KMS-11 (cell line): ENCODE data around the gene AQP9.

Source experiments
- H2AFZ ChIP-seq: fragments of 200-600 bp; sonication (generic); 2 replicates; pipeline ENCODE4 v1.6.1; 2016; ENCODE audit warnings: antibody characterized with exemption, mixed run types, low read depth
- H3K27ac ChIP-seq: fragments of 200-600 bp; sonication (generic); 2 replicates; pipeline ENCODE4 v1.6.1; 2016; ENCODE audit warnings: mild to moderate bottlenecking, mixed run types
- H3K27me3 ChIP-seq: fragments of 200-600 bp; sonication (generic); 2 replicates; pipeline ENCODE4 v1.6.1; 2017; ENCODE audit warnings: mild to moderate bottlenecking, low read depth, mixed run types, moderate library complexity; ENCODE audit not compliant: insufficient read depth
- H3K36me3 ChIP-seq: fragments of 200-600 bp; sonication (generic); 2 replicates; pipeline ENCODE4 v1.6.1; 2017; ENCODE audit warnings: mild to moderate bottlenecking, mixed run types; ENCODE audit not compliant: insufficient read depth
- H3K4me1 ChIP-seq: fragments of 200-600 bp; sonication (generic); 2 replicates; pipeline ENCODE4 v1.6.1; 2016; ENCODE audit warnings: mild to moderate bottlenecking, low read depth, mixed run types; ENCODE audit not compliant: poor library complexity, severe bottlenecking
- H3K4me2 ChIP-seq: fragments of 200-600 bp; sonication (generic); 2 replicates; pipeline ENCODE4 v1.7.0; 2016; ENCODE audit warnings: mild to moderate bottlenecking, mixed run types
- H3K4me3 ChIP-seq: fragments of 200-600 bp; sonication (generic); IDR thresholded peaks from 2 replicates; pipeline ENCODE4 v1.6.1; 2017; ENCODE audit warnings: low read depth, low read length, mixed read lengths; ENCODE audit not compliant: insufficient read depth
- H3K79me2 ChIP-seq: fragments of 200-600 bp; sonication (generic); 2 replicates; pipeline ENCODE4 v1.6.1; 2016; ENCODE audit warnings: low read depth, mixed run types; ENCODE audit not compliant: insufficient read depth
- H3K9ac ChIP-seq: fragments of 200-600 bp; sonication (generic); 2 replicates; pipeline ENCODE4 v1.6.1; 2016; ENCODE audit warnings: mild to moderate bottlenecking, mixed run types
- H4K20me1 ChIP-seq: fragments of 200-600 bp; sonication (generic); 2 replicates; pipeline ENCODE4 v1.6.1; 2016; ENCODE audit warnings: mild to moderate bottlenecking, mixed run types; ENCODE audit not compliant: insufficient read depth
- CTCF ChIP-seq: fragments of 200-600 bp; sonication (generic); conservative IDR thresholded peaks from 2 replicates; pipeline ENCODE4 v1.6.1; 2017; ENCODE audit warnings: low read depth, mild to moderate bottlenecking, antibody characterized with exemption, low read length, moderate library complexity, mixed read lengths

The AQP9 gene

GRCh38 chr15:58119016-58119415, 19.2 kb upstream of the AQP9 start:
- no peaks in the 10 kb centered on the region for H3K4me1 ChIP-seq
- H3K4me3 ChIP-seq = no peak overlapping the region
- no peak for TF ChIP-seq CTCF
- H2AFZ ChIP-seq = no peak overlapping the region
- no peaks in the 10 kb centered on the region for H3K79me2 ChIP-seq
- H3K27ac ChIP-seq = no peak overlapping the region
- H3K9ac ChIP-seq = no peak overlapping the region
- H4K20me1 ChIP-seq = no peaks in the 10 kb centered on the region
- H3K36me3 ChIP-seq = no peaks in the 10 kb centered on the region
- H3K27me3 ChIP-seq = no peaks in the 10 kb centered on the region
- H3K4me2 ChIP-seq = no peak overlapping the region

DNA sequence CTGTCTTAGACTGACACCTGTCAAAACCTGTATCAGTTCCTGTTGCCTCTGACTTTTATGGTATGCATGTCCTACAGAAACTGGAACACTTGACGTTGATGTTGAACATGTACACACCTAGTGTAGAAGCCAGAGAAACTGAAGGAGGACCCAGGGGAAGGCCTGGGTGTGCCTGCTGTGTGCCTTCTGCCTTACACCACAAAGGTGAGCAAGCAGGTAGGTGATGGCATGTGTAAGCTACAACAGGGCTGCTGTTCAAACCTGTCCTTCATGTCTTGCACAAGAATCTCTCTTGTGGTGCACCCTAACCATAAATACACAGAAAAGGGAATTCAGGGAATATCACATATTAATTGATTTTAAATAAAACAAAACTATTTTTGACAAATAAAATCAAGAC, 13.6 kb upstream of the AQP9 start:
- no peak overlapping the region for H3K4me3 ChIP-seq
- no peaks in the 10 kb centered on the region for H4K20me1 ChIP-seq
- TF ChIP-seq CTCF = no peak
- no peak overlapping the region for H2AFZ ChIP-seq
- H3K27me3 ChIP-seq = no peaks in the 10 kb centered on the region
- no peak overlapping the region for H3K27ac ChIP-seq
- no peak overlapping the region for H3K9ac ChIP-seq
- no peak overlapping the region for H3K4me2 ChIP-seq
- H3K4me1 ChIP-seq = no peaks in the 10 kb centered on the region
- no peaks in the 10 kb centered on the region for H3K79me2 ChIP-seq
- no peaks in the 10 kb centered on the region for H3K36me3 ChIP-seq

DNA sequence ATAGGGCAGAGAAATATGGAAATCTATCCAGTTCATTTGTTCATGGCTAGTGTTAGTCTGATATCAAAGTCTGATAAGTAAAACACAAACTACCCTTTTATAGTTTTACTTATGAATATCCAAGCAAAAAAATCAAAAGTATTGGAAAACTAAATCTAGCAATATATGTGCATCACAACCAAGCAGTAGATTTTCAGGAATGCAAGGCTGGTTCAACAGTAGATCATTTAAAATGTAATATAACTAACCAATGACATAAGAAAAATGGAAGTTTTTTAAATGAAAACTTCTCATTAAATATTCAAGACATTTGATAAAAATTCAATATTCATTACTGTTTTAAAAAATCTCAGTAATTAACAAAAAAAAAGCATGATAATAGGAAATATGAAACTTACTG, 12.8 kb upstream of the AQP9 start:
- Histone ChIP-seq H2AFZ (no peak overlapping the region), H3K9ac (no peak overlapping the region)

DNA sequence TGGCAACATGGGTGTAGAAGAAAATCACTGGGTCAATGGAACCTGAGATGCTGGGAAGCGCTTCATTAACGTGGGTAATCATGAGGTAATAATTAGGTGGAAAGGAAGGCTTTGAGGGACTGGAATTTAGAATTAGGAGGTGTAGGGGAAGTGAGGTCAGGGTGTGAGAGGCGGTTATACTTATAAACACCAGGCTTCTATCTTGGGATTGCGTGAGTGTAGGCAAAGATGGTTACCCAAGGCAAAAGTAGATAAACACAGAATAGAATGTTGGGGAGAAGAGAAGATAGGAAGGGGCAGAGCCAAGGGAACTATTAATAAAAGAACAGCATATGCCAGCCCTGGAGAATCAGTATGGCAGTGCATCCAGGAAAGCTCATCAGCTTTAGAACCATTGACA, 3.3 kb upstream of the AQP9 start:
- Histone ChIP-seq H3K36me3 (no peaks in the 10 kb centered on the region), H3K4me3 (no peak overlapping the region), H4K20me1 (no peaks in the 10 kb centered on the region), H3K79me2 (no peaks in the 10 kb centered on the region), H2AFZ (no peak overlapping the region), H3K27ac (no peak overlapping the region), H3K4me2 (no peak overlapping the region), H3K4me1 (no peaks in the 10 kb centered on the region), H3K9ac (no peak overlapping the region), H3K27me3 (no peaks in the 10 kb centered on the region)
- no peak for TF ChIP-seq CTCF

More for the DNA sequence above, 12.8 kb upstream of the AQP9 start:
- Histone ChIP-seq H3K36me3 (no peaks in the 10 kb centered on the region), H3K4me3 (no peak overlapping the region), H3K4me2 (no peak overlapping the region), H3K27me3 (no peaks in the 10 kb centered on the region), H3K79me2 (no peaks in the 10 kb centered on the region), H3K27ac (no peak overlapping the region), H4K20me1 (no peaks in the 10 kb centered on the region), H3K4me1 (no peaks in the 10 kb centered on the region)
- no peak for TF ChIP-seq CTCF
